Brain microvascular endothelial cell (primary cell): ENCODE data around the gene LRRC1.

Experiments used
- DNase-seq: peaks from one replicate; pipeline ENCODE4 v3.0.0-alpha.2; 2020
- H3K27ac ChIP-seq: fragments of 250-450 bp; sonication (Bioruptor Pico); 2 replicates; pipeline ENCODE4 v1.5.1; 2020; ENCODE audit warnings: mild to moderate bottlenecking, moderate library complexity
- H3K27me3 ChIP-seq: fragments of 250-450 bp; sonication (Bioruptor Pico); replicated peaks from 2 replicates; pipeline ENCODE4 v1.5.1; 2020; ENCODE audit warnings: mild to moderate bottlenecking
- H3K36me3 ChIP-seq: fragments of 250-450 bp; sonication (Bioruptor Pico); replicated peaks from 2 replicates; pipeline ENCODE4 v1.5.1; 2020; ENCODE audit warnings: mild to moderate bottlenecking
- H3K4me3 ChIP-seq: 2 replicates; pipeline ENCODE4 v1.5.1; 2011; ENCODE audit warnings: low read depth, mild to moderate bottlenecking, control low read depth, low read length, moderate library complexity
- CTCF ChIP-seq: IDR thresholded peaks from 2 replicates; pipeline ENCODE4 v1.5.1; 2011; ENCODE audit warnings: low read depth, mild to moderate bottlenecking, moderate library complexity, low read length, control low read depth, inconsistent platforms; ENCODE audit errors: missing control alignments
- in situ Hi-C: cut with HindIII; loops from 2 replicates; pipeline ENCODE4 v1.10.0; 2017; ENCODE audit warnings: low sequenced_read_pairs, low pct_ligation_motif_present

The LRRC1 gene

GRCh38 chr6:53945765-53946407 is 151.1 kb downstream of the LRRC1 start:
- no peak for DNase-seq
- Histone ChIP-seq H3K36me3 (no peaks in the 10 kb centered on the region), H3K27ac (no peak overlapping the region), H3K27me3 (no peaks in the 10 kb centered on the region), H3K4me3 (no peak overlapping the region)
- TF ChIP-seq CTCF = no peak
- in situ Hi-C loops = no loop called here

- no peak for TF ChIP-seq CTCF
- Histone ChIP-seq H3K36me3 (no peaks in the 10 kb centered on the region), H3K27ac (no peak overlapping the region), H3K27me3 (no peaks in the 10 kb centered on the region), H3K4me3 (no peak overlapping the region)
- no peak for DNase-seq
- in situ Hi-C loops = no loop called here
These were observed 153.0 kb downstream of the LRRC1 start for GRCh38 chr6:53947780-53948179.

GRCh38 chr6:53951383-53951782 is 156.6 kb downstream of the LRRC1 start:
- in situ Hi-C loops = no loop called here
- Histone ChIP-seq H3K4me3 (no peak overlapping the region), H3K27me3 (no peaks in the 10 kb centered on the region), H3K36me3 (no peaks in the 10 kb centered on the region), H3K27ac (no peak overlapping the region)
- no peak for DNase-seq
- no peak for TF ChIP-seq CTCF

GRCh38 chr6:53956068-53956711 is 161.4 kb downstream of the LRRC1 start:
- Histone ChIP-seq H3K4me3 (no peak overlapping the region), H3K36me3 (no peaks in the 10 kb centered on the region), H3K27me3 (no peaks in the 10 kb centered on the region), H3K27ac (no peak overlapping the region)
- peak; percentile 95 for TF ChIP-seq CTCF
- peak; percentile 50 for DNase-seq
- in situ Hi-C loops = no loop called here

GRCh38 chr6:53956804-53957203 is 162.0 kb downstream of the LRRC1 start:
- no peaks in the 10 kb centered on the region for H3K36me3 ChIP-seq
- no peak for TF ChIP-seq CTCF
- no peak for DNase-seq
- H3K27ac ChIP-seq = no peak overlapping the region
- in situ Hi-C loops = no loop called here
- H3K4me3 ChIP-seq = no peak overlapping the region
- H3K27me3 ChIP-seq = no peaks in the 10 kb centered on the region

- Histone ChIP-seq H3K4me3 (no peak overlapping the region), H3K27me3 (no peaks in the 10 kb centered on the region), H3K36me3 (no peaks in the 10 kb centered on the region), H3K27ac (no peak overlapping the region)
- in situ Hi-C loops = no loop called here
- no peak for DNase-seq
- TF ChIP-seq CTCF = no peak
These were observed 164.9 kb downstream of the LRRC1 start for GRCh38 chr6:53959717-53960116.
